Neural cell (in vitro differentiated cells): Measurements from ENCODE around the gene TRAPPC6A. TPM values are rescaled to one million over a fixed set of nuclear protein-coding genes. Genes with fewer than 3 reads are reported as not detected.

Source experiments
- H2AFZ ChIP-seq: fragments of 200-600, 300-800 bp; sonication (generic), shearing (Covaris generic); 2 replicates; pipeline ENCODE4 v1.6.0; 2014; ENCODE audit warnings: low read depth, mild to moderate bottlenecking, antibody characterized with exemption, low read length, moderate library complexity
- H3F3A ChIP-seq: fragments of 200-600 bp; shearing (Covaris generic); 2 replicates; pipeline ENCODE4 v1.6.1; 2016; ENCODE audit warnings: mild to moderate bottlenecking, moderate library complexity, mixed read lengths, antibody characterized with exemption, low read length; ENCODE audit not compliant: insufficient read depth, poor library complexity, severe bottlenecking
- H3K27ac ChIP-seq: fragments of 200-600, 300-800 bp; sonication (generic), shearing (Covaris generic); 2 replicates; pipeline ENCODE4 v1.5.1; 2014; ENCODE audit warnings: mild to moderate bottlenecking, low read length, moderate library complexity
- H3K27me3 ChIP-seq: fragments of 300-800, 200-600 bp; sonication (generic), shearing (Covaris generic); 2 replicates; pipeline ENCODE4 v1.6.0; 2014; ENCODE audit warnings: mild to moderate bottlenecking, low read depth, low read length, moderate library complexity; ENCODE audit not compliant: insufficient read depth
- H3K36me3 ChIP-seq: fragments of 300-800, 200-600 bp; sonication (generic), shearing (Covaris generic); 2 replicates; pipeline ENCODE4 v1.5.1; 2014; ENCODE audit warnings: mild to moderate bottlenecking, antibody characterized with exemption, low read length, moderate library complexity; ENCODE audit not compliant: insufficient read depth
- H3K4me2 ChIP-seq: fragments of 300-800, 200-600 bp; sonication (generic), shearing (Covaris generic); 2 replicates; pipeline ENCODE4 v1.6.0; 2014; ENCODE audit warnings: mild to moderate bottlenecking, low read length
- H3K4me3 ChIP-seq: fragments of 300-800, 200-600 bp; sonication (generic), shearing (Covaris generic); 2 replicates; pipeline ENCODE4 v1.5.1; 2014; ENCODE audit warnings: mild to moderate bottlenecking, low read length, moderate library complexity
- H3K79me2 ChIP-seq: fragments of 200-600 bp; shearing (Covaris generic); replicated peaks from 2 replicates; pipeline ENCODE4 v1.6.0; 2014; ENCODE audit warnings: mild to moderate bottlenecking, low read length, moderate library complexity; ENCODE audit not compliant: insufficient read depth
- H3K9ac ChIP-seq: fragments of 300-800, 200-600 bp; sonication (generic), shearing (Covaris generic); 2 replicates; pipeline ENCODE4 v1.6.1; 2016; ENCODE audit warnings: mild to moderate bottlenecking, low read length, mixed read lengths
- H3K9me2 ChIP-seq: fragments of 200-600 bp; shearing (Covaris generic); 2 replicates; pipeline ENCODE4 v1.6.1; 2016; ENCODE audit warnings: mild to moderate bottlenecking, low read length, mixed read lengths; ENCODE audit not compliant: insufficient read depth
- H3K9me3 ChIP-seq: fragments of 200-600, 300-800 bp; sonication (generic), shearing (Covaris generic); 2 replicates; pipeline ENCODE4 v1.6.1; 2016; ENCODE audit warnings: mild to moderate bottlenecking, mixed run types, low read length, moderate library complexity, mixed read lengths
- H4K20me1 ChIP-seq: fragments of 200-600 bp; shearing (Covaris generic); 2 replicates; pipeline ENCODE4 v1.6.1; 2016; ENCODE audit warnings: mild to moderate bottlenecking, mixed run types; ENCODE audit not compliant: insufficient read depth
- EP300 ChIP-seq: fragments of 450-650 bp; conservative IDR thresholded peaks from 2 replicates; pipeline ENCODE4 v1.6.1; 2014; ENCODE audit warnings: antibody characterized with exemption, mild to moderate bottlenecking, moderate library complexity; ENCODE audit not compliant: poor library complexity, severe bottlenecking
- MXI1 ChIP-seq: fragments of 450-650 bp; conservative IDR thresholded peaks from 2 replicates; pipeline ENCODE4 v1.6.1; 2014; ENCODE audit warnings: antibody characterized with exemption, mild to moderate bottlenecking; ENCODE audit not compliant: poor library complexity, severe bottlenecking
- POLR2AphosphoS5 ChIP-seq: IDR thresholded peaks from 2 replicates; pipeline ENCODE4 v1.6.1; 2012
- RAD21 ChIP-seq: fragments of 450-650 bp; conservative IDR thresholded peaks from 2 replicates; pipeline ENCODE4 v1.6.1; 2014; ENCODE audit warnings: antibody characterized with exemption, mild to moderate bottlenecking, moderate library complexity
- REST ChIP-seq: IDR thresholded peaks from 2 replicates; pipeline ENCODE4 v1.6.1; 2012; ENCODE audit warnings: borderline replicate concordance
- SMC3 ChIP-seq: fragments of 450-650 bp; conservative IDR thresholded peaks from 2 replicates; pipeline ENCODE4 v1.6.1; 2014; ENCODE audit warnings: antibody characterized with exemption, mild to moderate bottlenecking, moderate library complexity; ENCODE audit not compliant: poor library complexity
- TAF1 ChIP-seq: IDR thresholded peaks from 2 replicates; pipeline ENCODE4 v1.6.1; 2012; ENCODE audit warnings: low read depth
- polyA plus RNA-seq: library from polyadenylated mRNA; depleted of rRNA; stranded (reverse); fragments of >200 nt; gene quantifications from 2 replicates; pipeline ENCODE4 v1.2.3, GENCODE V29; 2014
- TF ChIP-seq, protein P1 (sequence below): fragments of 450-650 bp; IDR thresholded peaks from 2 replicates; pipeline ENCODE4 v1.5.1; 2014; ENCODE audit warnings: antibody characterized with exemption, mild to moderate bottlenecking, moderate library complexity; ENCODE audit not compliant: poor library complexity, severe bottlenecking

TRAPPC6A gene
- polyA plus RNA-seq, 1 donor from 2014 or later: 48.5 TPM

GRCh38 chr19:45114116-45114515, 63.9 kb downstream of the TRAPPC6A start:
- no peaks in the 10 kb centered on the region for H3K9me2 ChIP-seq
- peaks cover 32% of the 10 kb centered on the region for H3K79me2 ChIP-seq
- no peak overlapping the region for H3K9ac ChIP-seq
- H3K4me3 ChIP-seq: no peak overlapping the region
- no peak overlapping the region for H2AFZ ChIP-seq
- H3K9me3 ChIP-seq: no peaks in the 10 kb centered on the region
- H3K27ac ChIP-seq: no peak overlapping the region
- no peaks in the 10 kb centered on the region for H3F3A ChIP-seq
- TF ChIP-seq POLR2AphosphoS5: no peak
- TF ChIP-seq REST: no peak
- TF ChIP-seq, protein P1, sequence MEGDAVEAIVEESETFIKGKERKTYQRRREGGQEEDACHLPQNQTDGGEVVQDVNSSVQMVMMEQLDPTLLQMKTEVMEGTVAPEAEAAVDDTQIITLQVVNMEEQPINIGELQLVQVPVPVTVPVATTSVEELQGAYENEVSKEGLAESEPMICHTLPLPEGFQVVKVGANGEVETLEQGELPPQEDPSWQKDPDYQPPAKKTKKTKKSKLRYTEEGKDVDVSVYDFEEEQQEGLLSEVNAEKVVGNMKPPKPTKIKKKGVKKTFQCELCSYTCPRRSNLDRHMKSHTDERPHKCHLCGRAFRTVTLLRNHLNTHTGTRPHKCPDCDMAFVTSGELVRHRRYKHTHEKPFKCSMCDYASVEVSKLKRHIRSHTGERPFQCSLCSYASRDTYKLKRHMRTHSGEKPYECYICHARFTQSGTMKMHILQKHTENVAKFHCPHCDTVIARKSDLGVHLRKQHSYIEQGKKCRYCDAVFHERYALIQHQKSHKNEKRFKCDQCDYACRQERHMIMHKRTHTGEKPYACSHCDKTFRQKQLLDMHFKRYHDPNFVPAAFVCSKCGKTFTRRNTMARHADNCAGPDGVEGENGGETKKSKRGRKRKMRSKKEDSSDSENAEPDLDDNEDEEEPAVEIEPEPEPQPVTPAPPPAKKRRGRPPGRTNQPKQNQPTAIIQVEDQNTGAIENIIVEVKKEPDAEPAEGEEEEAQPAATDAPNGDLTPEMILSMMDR: no peak
- TF ChIP-seq EP300: no peak
- TF ChIP-seq MXI1: no peak
- no peak for TF ChIP-seq TAF1
- TF ChIP-seq RAD21: no peak
- no peaks in the 10 kb centered on the region for H3K36me3 ChIP-seq
- no peak overlapping the region for H3K4me2 ChIP-seq
- no peaks in the 10 kb centered on the region for H4K20me1 ChIP-seq
- no peaks in the 10 kb centered on the region for H3K27me3 ChIP-seq

GRCh38 chr19:45113628-45114027, 64.4 kb downstream of the TRAPPC6A start:
- Histone ChIP-seq H3K36me3 (no peaks in the 10 kb centered on the region), H3K4me2 (no peak overlapping the region), H3F3A (no peaks in the 10 kb centered on the region), H4K20me1 (no peaks in the 10 kb centered on the region), H3K27ac (no peak overlapping the region), H3K9me2 (no peaks in the 10 kb centered on the region), H2AFZ (no peak overlapping the region), H3K4me3 (no peak overlapping the region), H3K9ac (no peak overlapping the region), H3K79me2 (peaks cover 35% of the 10 kb centered on the region), H3K27me3 (no peaks in the 10 kb centered on the region), H3K9me3 (no peaks in the 10 kb centered on the region)
- TF ChIP-seq SMC3: no peak
- no peak for TF ChIP-seq RAD21

Other genes starting within 250 kb of the TRAPPC6A start
- gene APOC4, start 236.0 kb downstream of the TRAPPC6A start, polyA plus RNA-seq: not detected in 2 replicates
- gene APOC2, start 232.2 kb downstream of the TRAPPC6A start, polyA plus RNA-seq: not detected in 2 replicates
- 12.0 and 15.3 TPM in 2 replicates for gene CLPTM1, start 222.9 kb downstream of the TRAPPC6A start, polyA plus RNA-seq
- 1.0 and 1.1 TPM in 2 replicates for gene RELB, start 176.8 kb downstream of the TRAPPC6A start, polyA plus RNA-seq
- gene CLASRP, start 139.2 kb downstream of the TRAPPC6A start, polyA plus RNA-seq: 30.1 and 38.4 TPM in 2 replicates
- gene ZNF296, start 101.8 kb downstream of the TRAPPC6A start, polyA plus RNA-seq: 1.0 and 1.4 TPM in 2 replicates
- 14.4 and 26.5 TPM in 2 replicates for gene GEMIN7, start 99.0 kb downstream of the TRAPPC6A start, polyA plus RNA-seq
- gene PPP1R37, start 85.1 kb downstream of the TRAPPC6A start, polyA plus RNA-seq: 53.7 and 56.6 TPM in 2 replicates
- 1.6 and 2.8 TPM in 2 replicates for gene NKPD1, start 17.3 kb downstream of the TRAPPC6A start, polyA plus RNA-seq
- gene BLOC1S3, start 547 bp upstream of the TRAPPC6A start, polyA plus RNA-seq: 1.8 and 4.3 TPM in 2 replicates
- gene EXOC3L2, start 67.2 kb upstream of the TRAPPC6A start, polyA plus RNA-seq: not detected in 2 replicates
- gene MARK4, start 73.0 kb upstream of the TRAPPC6A start, polyA plus RNA-seq: 11.6 and 23.1 TPM in 2 replicates
- 0.14 TPM in 1 of 2 replicates, not detected in the other for gene CKM, start 144.6 kb upstream of the TRAPPC6A start, polyA plus RNA-seq
- 0.44 TPM in 1 of 2 replicates, not detected in the other for gene KLC3, start 162.5 kb upstream of the TRAPPC6A start, polyA plus RNA-seq
- 28.8 and 39.0 TPM in 2 replicates for gene ERCC2, start 192.3 kb upstream of the TRAPPC6A start, polyA plus RNA-seq
- 0.74 TPM in 1 of 2 replicates, not detected in the other for gene PPP1R13L, start 226.8 kb upstream of the TRAPPC6A start, polyA plus RNA-seq
- 2.3 and 2.4 TPM in 2 replicates for gene POLR1G, start 228.4 kb upstream of the TRAPPC6A start, polyA plus RNA-seq
- 69.2 and 80.8 TPM in 2 replicates for gene ERCC1, start 245.7 kb upstream of the TRAPPC6A start, polyA plus RNA-seq